WTC11 (cell line): ENCODE results near the gene C9. TPM values are rescaled to one million over a fixed set of nuclear protein-coding genes. Genes with fewer than 3 reads are reported as not detected.

Experiments used
- ATAC-seq: fragments of 200-7000 bp; cut with Tn5 transposase; 2 replicates; pipeline ENCODE4 v1.10.0; 2021; ENCODE audit warnings: mild to moderate bottlenecking, moderate library complexity
- CTCF ChIA-PET: fragments of 300-600 bp; sonication (Branson Sonifier 250); formaldehyde crosslinking; loops from one replicate; lab custom pipeline; 2021; ENCODE audit warnings: antibody characterized with exemption; lab: Charles Lee
- POLR2A ChIA-PET: fragments of 350-600 bp; sonication (Branson Sonifier 250); formaldehyde crosslinking; loops from one replicate; lab custom pipeline; 2021; ENCODE audit warnings: antibody characterized with exemption; lab: Charles Lee
- DNase-seq: peaks from one replicate; pipeline ENCODE4 v3.0.0; 2021; ENCODE audit warnings: low spot score
- H3K27ac Mint-ChIP-seq: 2 replicates; pipeline ENCODE4 v1.8.0; 2021; ENCODE audit warnings: mixed read lengths
- H3K27me3 Mint-ChIP-seq: 2 replicates; pipeline ENCODE4 v1.8.0; 2021; ENCODE audit warnings: low read depth, mild to moderate bottlenecking, moderate library complexity, mixed read lengths
- H3K36me3 Mint-ChIP-seq: 2 replicates; pipeline ENCODE4 v1.8.0; 2021; ENCODE audit warnings: mixed read lengths
- H3K4me1 Mint-ChIP-seq: 2 replicates; pipeline ENCODE4 v1.8.0; 2022; ENCODE audit warnings: mixed read lengths
- H3K4me3 Mint-ChIP-seq: 2 replicates; pipeline ENCODE4 v1.8.0; 2021; ENCODE audit warnings: mild to moderate bottlenecking, moderate library complexity, mixed read lengths
- H3K9me3 Mint-ChIP-seq: 2 replicates; pipeline ENCODE4 v1.8.0; 2021; ENCODE audit warnings: mixed read lengths
- ATF1 ChIP-seq: sonication (generic); formaldehyde crosslinking; IDR thresholded peaks from 2 replicates; pipeline ENCODE4 v1.8.1; 2023; ENCODE audit warnings: mild to moderate bottlenecking, moderate library complexity, missing genetic modification reagents
- CREM ChIP-seq: sonication (generic); formaldehyde crosslinking; IDR thresholded peaks from 2 replicates; pipeline ENCODE4 v1.8.1; 2022; ENCODE audit warnings: mild to moderate bottlenecking, missing genetic modification reagents, moderate library complexity
- EMX1 ChIP-seq: fragments of 250-450 bp; sonication (Bioruptor Pico); IDR thresholded peaks from 2 replicates; pipeline ENCODE4 v1.8.0; 2021; ENCODE audit warnings: mild to moderate bottlenecking
- ESRRA ChIP-seq: sonication (generic); formaldehyde crosslinking; IDR thresholded peaks from 2 replicates; pipeline ENCODE4 v1.8.1; 2022; ENCODE audit warnings: mild to moderate bottlenecking, missing genetic modification reagents, borderline replicate concordance
- GRHL2 ChIP-seq: fragments of 250-450 bp; sonication (Bioruptor Pico); IDR thresholded peaks from 2 replicates; pipeline ENCODE4 v1.8.0; 2022; ENCODE audit warnings: mild to moderate bottlenecking, moderate library complexity; ENCODE audit not compliant: insufficient replicate concordance, severe bottlenecking
- IRF2 ChIP-seq: sonication (generic); formaldehyde crosslinking; IDR thresholded peaks from 2 replicates; pipeline ENCODE4 v1.8.0; 2022; ENCODE audit warnings: low read depth, missing genetic modification reagents, borderline replicate concordance
- JAZF1 ChIP-seq: fragments of 250-450 bp; sonication (Bioruptor Pico); IDR thresholded peaks from 2 replicates; pipeline ENCODE4 v1.9.0; 2021; ENCODE audit warnings: moderate library complexity, mild to moderate bottlenecking, inconsistent platforms
- MXD4 ChIP-seq: fragments of 250-450 bp; sonication (Bioruptor Pico); IDR thresholded peaks from 2 replicates; pipeline ENCODE4 v1.8.0; 2021; ENCODE audit warnings: mild to moderate bottlenecking, moderate library complexity, borderline replicate concordance
- PRRX2 ChIP-seq: fragments of 250-450 bp; sonication (Bioruptor Pico); IDR thresholded peaks from 2 replicates; pipeline ENCODE4 v1.8.0; 2021; ENCODE audit warnings: mild to moderate bottlenecking
- RELA ChIP-seq: sonication (generic); formaldehyde crosslinking; IDR thresholded peaks from 2 replicates; pipeline ENCODE4 v1.8.1; 2022; ENCODE audit warnings: missing genetic modification reagents, mild to moderate bottlenecking, borderline replicate concordance
- SMAD3 ChIP-seq: sonication (generic); formaldehyde crosslinking; IDR thresholded peaks from 2 replicates; pipeline ENCODE4 v1.8.0; 2022; ENCODE audit warnings: missing genetic modification reagents, mild to moderate bottlenecking, borderline replicate concordance
- SP1 ChIP-seq: sonication (generic); formaldehyde crosslinking; conservative IDR thresholded peaks from 2 replicates; pipeline ENCODE4 v1.8.1; 2022; ENCODE audit warnings: missing genetic modification reagents
- ZBTB21 ChIP-seq: sonication (generic); formaldehyde crosslinking; IDR thresholded peaks from 2 replicates; pipeline ENCODE4 v1.8.1; 2023; ENCODE audit warnings: mild to moderate bottlenecking, missing genetic modification reagents, borderline replicate concordance
- ZNF121 ChIP-seq: sonication (generic); formaldehyde crosslinking; IDR thresholded peaks from 2 replicates; pipeline ENCODE4 v1.8.0; 2023; ENCODE audit warnings: missing genetic modification reagents
- ZNF219 ChIP-seq: sonication (generic); formaldehyde crosslinking; IDR thresholded peaks from 2 replicates; pipeline ENCODE4 v1.8.0; 2023; ENCODE audit warnings: missing genetic modification reagents, mild to moderate bottlenecking, borderline replicate concordance
- total RNA-seq: library from RNA; stranded (reverse); gene quantifications from 3 replicates; pipeline ENCODE4 v1.2.3, GENCODE V29; 2021
- TF ChIP-seq, protein P1 (sequence below): sonication (generic); formaldehyde crosslinking; IDR thresholded peaks from 2 replicates; pipeline ENCODE4 v1.8.1; 2022; ENCODE audit warnings: low read depth, mild to moderate bottlenecking, moderate library complexity, missing genetic modification reagents, borderline replicate concordance
- TF ChIP-seq, protein P2 (sequence below): sonication (generic); formaldehyde crosslinking; IDR thresholded peaks from 2 replicates; pipeline ENCODE4 v1.8.0; 2022; ENCODE audit warnings: mild to moderate bottlenecking, missing genetic modification reagents
- TF ChIP-seq, protein P3 (sequence below): sonication (generic); formaldehyde crosslinking; IDR thresholded peaks from 2 replicates; pipeline ENCODE4 v1.8.1; 2022; ENCODE audit warnings: mild to moderate bottlenecking, moderate library complexity, missing genetic modification reagents
- TF ChIP-seq, protein P4 (sequence below): sonication (generic); formaldehyde crosslinking; IDR thresholded peaks from 2 replicates; pipeline ENCODE4 v1.8.0; 2023; ENCODE audit warnings: missing genetic modification reagents, mild to moderate bottlenecking, borderline replicate concordance
- TF ChIP-seq, protein P5 (sequence below): sonication (generic); formaldehyde crosslinking; IDR thresholded peaks from 2 replicates; pipeline ENCODE4 v1.8.1; 2022; ENCODE audit warnings: missing genetic modification reagents, borderline replicate concordance
- TF ChIP-seq, protein P6 (sequence below): sonication (generic); formaldehyde crosslinking; IDR thresholded peaks from 2 replicates; pipeline ENCODE4 v1.8.1; 2022; ENCODE audit warnings: low read depth, missing genetic modification reagents, borderline replicate concordance
- TF ChIP-seq, protein P7 (sequence below): fragments of 250-450 bp; sonication (Bioruptor Pico); IDR thresholded peaks from 2 replicates; pipeline ENCODE4 v2.1.2; 2022; ENCODE audit warnings: mild to moderate bottlenecking, moderate library complexity

Gene C9
- total RNA-seq, 1 experiment from 2014 or later, result 0.07 TPM

DNA sequence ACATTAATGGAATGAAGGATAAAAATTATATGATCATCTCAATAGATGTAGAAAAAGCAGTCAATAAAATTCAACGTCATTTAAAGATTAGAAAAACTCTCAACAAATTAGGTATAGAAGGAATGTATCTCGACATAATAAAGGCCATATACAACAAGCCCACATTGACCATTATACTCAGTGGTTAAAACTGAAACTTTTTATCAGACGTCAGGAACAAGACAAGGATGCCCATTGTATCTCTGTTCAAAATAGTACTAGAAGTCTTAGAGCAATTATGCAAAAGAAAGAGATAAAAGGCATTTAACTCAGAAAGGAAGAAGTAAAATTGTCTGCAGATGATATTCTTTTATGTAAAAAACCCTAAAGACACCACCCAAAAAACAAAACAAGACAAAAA lies 40.8 kb downstream of the C9 start:
- CTCF ChIA-PET, result no interaction called here
- Mint-ChIP-seq H3K27ac (no peak overlapping the region), H3K4me1 (no peaks in the 10 kb centered on the region), H3K27me3 (no peaks in the 10 kb centered on the region), H3K9me3 (no peaks in the 10 kb centered on the region), H3K4me3 (no peak overlapping the region), H3K36me3 (no peaks in the 10 kb centered on the region)
- ATAC-seq (no peak), DNase-seq (no peak)
- POLR2A ChIA-PET, result no interaction called here
- TF ChIP-seq, protein P1, sequence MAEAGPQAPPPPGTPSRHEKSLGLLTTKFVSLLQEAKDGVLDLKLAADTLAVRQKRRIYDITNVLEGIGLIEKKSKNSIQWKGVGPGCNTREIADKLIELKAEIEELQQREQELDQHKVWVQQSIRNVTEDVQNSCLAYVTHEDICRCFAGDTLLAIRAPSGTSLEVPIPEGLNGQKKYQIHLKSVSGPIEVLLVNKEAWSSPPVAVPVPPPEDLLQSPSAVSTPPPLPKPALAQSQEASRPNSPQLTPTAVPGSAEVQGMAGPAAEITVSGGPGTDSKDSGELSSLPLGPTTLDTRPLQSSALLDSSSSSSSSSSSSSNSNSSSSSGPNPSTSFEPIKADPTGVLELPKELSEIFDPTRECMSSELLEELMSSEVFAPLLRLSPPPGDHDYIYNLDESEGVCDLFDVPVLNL (CRISPR knock-in tag), result no peak
- TF ChIP-seq RELA (no peak), ESRRA (CRISPR knock-in tag) (no peak), PRRX2 (CRISPR knock-in tag) (no peak), ZBTB21 (no peak), ATF1 (CRISPR knock-in tag) (no peak), JAZF1 (CRISPR knock-in tag) (no peak)
- TF ChIP-seq, protein P2, sequence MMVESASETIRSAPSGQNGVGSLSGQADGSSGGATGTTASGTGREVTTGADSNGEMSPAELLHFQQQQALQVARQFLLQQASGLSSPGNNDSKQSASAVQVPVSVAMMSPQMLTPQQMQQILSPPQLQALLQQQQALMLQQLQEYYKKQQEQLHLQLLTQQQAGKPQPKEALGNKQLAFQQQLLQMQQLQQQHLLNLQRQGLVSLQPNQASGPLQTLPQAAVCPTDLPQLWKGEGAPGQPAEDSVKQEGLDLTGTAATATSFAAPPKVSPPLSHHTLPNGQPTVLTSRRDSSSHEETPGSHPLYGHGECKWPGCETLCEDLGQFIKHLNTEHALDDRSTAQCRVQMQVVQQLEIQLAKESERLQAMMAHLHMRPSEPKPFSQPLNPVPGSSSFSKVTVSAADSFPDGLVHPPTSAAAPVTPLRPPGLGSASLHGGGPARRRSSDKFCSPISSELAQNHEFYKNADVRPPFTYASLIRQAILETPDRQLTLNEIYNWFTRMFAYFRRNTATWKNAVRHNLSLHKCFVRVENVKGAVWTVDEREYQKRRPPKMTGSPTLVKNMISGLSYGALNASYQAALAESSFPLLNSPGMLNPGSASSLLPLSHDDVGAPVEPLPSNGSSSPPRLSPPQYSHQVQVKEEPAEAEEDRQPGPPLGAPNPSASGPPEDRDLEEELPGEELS (CRISPR knock-in tag), result no peak
- TF ChIP-seq, protein P3, sequence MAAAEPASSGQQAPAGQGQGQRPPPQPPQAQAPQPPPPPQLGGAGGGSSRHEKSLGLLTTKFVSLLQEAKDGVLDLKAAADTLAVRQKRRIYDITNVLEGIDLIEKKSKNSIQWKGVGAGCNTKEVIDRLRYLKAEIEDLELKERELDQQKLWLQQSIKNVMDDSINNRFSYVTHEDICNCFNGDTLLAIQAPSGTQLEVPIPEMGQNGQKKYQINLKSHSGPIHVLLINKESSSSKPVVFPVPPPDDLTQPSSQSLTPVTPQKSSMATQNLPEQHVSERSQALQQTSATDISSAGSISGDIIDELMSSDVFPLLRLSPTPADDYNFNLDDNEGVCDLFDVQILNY (CRISPR knock-in tag), result no peak

DNA sequence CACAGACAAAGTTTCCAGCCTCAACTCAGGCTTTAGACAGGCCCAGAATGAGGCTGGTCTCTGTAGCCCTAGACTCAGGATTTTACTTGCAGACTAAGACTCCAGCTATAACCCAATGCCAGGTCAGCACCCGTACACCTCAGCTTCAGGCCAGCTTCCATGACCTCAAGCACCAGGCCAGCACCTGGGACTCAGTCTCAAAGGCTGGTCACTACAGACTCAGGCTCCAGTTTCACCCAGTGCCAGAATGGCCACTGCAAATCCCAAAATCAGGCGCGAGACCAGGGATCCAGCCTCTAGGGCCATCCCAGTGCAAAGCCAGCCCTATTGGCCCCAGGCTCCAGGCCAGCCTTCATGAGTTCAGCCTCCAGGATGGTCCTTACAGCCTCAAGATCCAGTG lies 44.9 kb downstream of the C9 start:
- ATAC-seq (no peak), DNase-seq (no peak)
- Mint-ChIP-seq H3K27ac (no peak overlapping the region), H3K4me1 (no peaks in the 10 kb centered on the region), H3K36me3 (no peaks in the 10 kb centered on the region), H3K4me3 (no peak overlapping the region), H3K9me3 (peaks cover 16% of the 10 kb centered on the region), H3K27me3 (no peaks in the 10 kb centered on the region)
- CTCF ChIA-PET, result interaction anchor here (0.6 kb wide), 1 partner anchor 47 kb away, joined by 4 read pairs; no protein-coding TSS in a partner anchor
- POLR2A ChIA-PET, result no interaction called here
- TF ChIP-seq, protein P4, sequence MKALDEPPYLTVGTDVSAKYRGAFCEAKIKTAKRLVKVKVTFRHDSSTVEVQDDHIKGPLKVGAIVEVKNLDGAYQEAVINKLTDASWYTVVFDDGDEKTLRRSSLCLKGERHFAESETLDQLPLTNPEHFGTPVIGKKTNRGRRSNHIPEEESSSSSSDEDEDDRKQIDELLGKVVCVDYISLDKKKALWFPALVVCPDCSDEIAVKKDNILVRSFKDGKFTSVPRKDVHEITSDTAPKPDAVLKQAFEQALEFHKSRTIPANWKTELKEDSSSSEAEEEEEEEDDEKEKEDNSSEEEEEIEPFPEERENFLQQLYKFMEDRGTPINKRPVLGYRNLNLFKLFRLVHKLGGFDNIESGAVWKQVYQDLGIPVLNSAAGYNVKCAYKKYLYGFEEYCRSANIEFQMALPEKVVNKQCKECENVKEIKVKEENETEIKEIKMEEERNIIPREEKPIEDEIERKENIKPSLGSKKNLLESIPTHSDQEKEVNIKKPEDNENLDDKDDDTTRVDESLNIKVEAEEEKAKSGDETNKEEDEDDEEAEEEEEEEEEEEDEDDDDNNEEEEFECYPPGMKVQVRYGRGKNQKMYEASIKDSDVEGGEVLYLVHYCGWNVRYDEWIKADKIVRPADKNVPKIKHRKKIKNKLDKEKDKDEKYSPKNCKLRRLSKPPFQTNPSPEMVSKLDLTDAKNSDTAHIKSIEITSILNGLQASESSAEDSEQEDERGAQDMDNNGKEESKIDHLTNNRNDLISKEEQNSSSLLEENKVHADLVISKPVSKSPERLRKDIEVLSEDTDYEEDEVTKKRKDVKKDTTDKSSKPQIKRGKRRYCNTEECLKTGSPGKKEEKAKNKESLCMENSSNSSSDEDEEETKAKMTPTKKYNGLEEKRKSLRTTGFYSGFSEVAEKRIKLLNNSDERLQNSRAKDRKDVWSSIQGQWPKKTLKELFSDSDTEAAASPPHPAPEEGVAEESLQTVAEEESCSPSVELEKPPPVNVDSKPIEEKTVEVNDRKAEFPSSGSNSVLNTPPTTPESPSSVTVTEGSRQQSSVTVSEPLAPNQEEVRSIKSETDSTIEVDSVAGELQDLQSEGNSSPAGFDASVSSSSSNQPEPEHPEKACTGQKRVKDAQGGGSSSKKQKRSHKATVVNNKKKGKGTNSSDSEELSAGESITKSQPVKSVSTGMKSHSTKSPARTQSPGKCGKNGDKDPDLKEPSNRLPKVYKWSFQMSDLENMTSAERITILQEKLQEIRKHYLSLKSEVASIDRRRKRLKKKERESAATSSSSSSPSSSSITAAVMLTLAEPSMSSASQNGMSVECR (CRISPR knock-in tag), result no peak
- TF ChIP-seq, protein P5, sequence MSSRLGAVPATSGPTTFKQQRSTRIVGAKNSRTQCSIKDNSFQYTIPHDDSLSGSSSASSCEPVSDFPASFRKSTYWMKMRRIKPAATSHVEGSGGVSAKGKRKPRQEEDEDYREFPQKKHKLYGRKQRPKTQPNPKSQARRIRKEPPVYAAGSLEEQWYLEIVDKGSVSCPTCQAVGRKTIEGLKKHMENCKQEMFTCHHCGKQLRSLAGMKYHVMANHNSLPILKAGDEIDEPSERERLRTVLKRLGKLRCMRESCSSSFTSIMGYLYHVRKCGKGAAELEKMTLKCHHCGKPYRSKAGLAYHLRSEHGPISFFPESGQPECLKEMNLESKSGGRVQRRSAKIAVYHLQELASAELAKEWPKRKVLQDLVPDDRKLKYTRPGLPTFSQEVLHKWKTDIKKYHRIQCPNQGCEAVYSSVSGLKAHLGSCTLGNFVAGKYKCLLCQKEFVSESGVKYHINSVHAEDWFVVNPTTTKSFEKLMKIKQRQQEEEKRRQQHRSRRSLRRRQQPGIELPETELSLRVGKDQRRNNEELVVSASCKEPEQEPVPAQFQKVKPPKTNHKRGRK (CRISPR knock-in tag), result no peak
- no peak for TF ChIP-seq SP1
- TF ChIP-seq GRHL2 (CRISPR knock-in tag), result no peak
- no peak for TF ChIP-seq EMX1 (CRISPR knock-in tag)
- TF ChIP-seq, protein P6, sequence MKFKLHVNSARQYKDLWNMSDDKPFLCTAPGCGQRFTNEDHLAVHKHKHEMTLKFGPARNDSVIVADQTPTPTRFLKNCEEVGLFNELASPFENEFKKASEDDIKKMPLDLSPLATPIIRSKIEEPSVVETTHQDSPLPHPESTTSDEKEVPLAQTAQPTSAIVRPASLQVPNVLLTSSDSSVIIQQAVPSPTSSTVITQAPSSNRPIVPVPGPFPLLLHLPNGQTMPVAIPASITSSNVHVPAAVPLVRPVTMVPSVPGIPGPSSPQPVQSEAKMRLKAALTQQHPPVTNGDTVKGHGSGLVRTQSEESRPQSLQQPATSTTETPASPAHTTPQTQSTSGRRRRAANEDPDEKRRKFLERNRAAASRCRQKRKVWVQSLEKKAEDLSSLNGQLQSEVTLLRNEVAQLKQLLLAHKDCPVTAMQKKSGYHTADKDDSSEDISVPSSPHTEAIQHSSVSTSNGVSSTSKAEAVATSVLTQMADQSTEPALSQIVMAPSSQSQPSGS (CRISPR knock-in tag), result no peak
- no peak for TF ChIP-seq MXD4 (CRISPR knock-in tag)
- TF ChIP-seq, protein P7, sequence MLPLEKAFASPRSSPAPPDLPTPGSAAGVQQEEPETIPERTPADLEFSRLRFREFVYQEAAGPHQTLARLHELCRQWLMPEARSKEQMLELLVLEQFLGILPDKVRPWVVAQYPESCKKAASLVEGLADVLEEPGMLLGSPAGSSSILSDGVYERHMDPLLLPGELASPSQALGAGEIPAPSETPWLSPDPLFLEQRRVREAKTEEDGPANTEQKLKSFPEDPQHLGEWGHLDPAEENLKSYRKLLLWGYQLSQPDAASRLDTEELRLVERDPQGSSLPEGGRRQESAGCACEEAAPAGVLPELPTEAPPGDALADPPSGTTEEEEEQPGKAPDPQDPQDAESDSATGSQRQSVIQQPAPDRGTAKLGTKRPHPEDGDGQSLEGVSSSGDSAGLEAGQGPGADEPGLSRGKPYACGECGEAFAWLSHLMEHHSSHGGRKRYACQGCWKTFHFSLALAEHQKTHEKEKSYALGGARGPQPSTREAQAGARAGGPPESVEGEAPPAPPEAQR, result no peak
- TF ChIP-seq SMAD3 (CRISPR knock-in tag), result no peak
- TF ChIP-seq, protein P3 (CRISPR knock-in tag), result no peak
- no peak for TF ChIP-seq ZNF121 (CRISPR knock-in tag)
- no peak for TF ChIP-seq ATF1 (CRISPR knock-in tag)
- TF ChIP-seq CREM (CRISPR knock-in tag), result no peak
- TF ChIP-seq IRF2 (CRISPR knock-in tag), result no peak
- TF ChIP-seq ZNF219 (CRISPR knock-in tag), result no peak
